Measurements from ENCODE around the gene DLST.
"Not testable (repeated sequence)": the region's sequence is repeated elsewhere in the genome, so short reads cannot be mapped to it uniquely, and the experiment has no call there.

The DLST gene

DNA sequence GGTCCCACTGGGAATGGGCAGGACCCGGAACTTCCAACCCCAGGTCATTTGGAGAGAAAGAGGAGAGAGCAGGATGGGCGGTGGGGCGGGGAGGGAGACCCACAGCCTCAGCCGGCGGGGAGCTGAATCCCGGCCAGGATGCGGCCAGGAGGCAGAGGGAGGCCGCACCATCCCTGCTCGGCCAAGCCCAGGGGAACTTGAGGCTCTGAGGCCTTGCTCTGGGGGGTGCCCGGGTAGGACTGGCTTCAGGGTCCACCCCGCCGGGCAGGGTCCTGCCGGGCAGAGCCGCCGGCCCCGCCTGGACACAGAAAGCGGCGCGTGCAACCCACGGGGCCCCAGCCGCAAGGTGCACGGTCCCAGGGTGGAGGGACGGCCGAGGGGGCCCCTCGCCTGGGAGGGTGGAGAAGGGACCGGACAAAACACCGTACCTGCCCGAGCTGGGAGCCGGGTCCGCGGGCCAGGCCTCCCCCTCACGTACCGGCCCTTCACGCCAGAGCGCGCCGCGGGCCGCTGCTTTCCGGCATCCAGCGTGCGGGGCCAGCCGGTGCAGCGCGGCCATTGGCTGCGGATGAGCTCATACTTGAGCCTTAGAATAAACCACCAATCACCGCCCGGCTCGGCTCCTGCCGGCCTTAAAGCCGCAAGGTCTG lies 41.2 kb downstream of the DLST start, which contains the start of gene RPS6KL1:
RPS6KL1 (minus strand) TSS at position 509 of the 650 bp plus-strand sequence. CDS start 1,719 bp downstream, outside the sequence.
- Histone ChIP-seq H3K36me3 (ENCODE audit: control insufficient read depth, insufficient read depth, low read length) (no peaks in the 10 kb centered on the region), H3K4me1 (ENCODE audit: control insufficient read depth, insufficient read depth, low read length, poor library complexity, severe bottlenecking) (no peaks in the 10 kb centered on the region), H3K27me3 (replicated peaks; ENCODE audit: control insufficient read depth, insufficient read depth, low read length, poor library complexity, severe bottlenecking) (no peaks in the 10 kb centered on the region), H3K27ac (ENCODE audit: insufficient read depth, low read length, poor library complexity, severe bottlenecking) (no peak within 1 kb of the TSS), H3K4me3 (ENCODE audit: insufficient read depth, low read depth, low read length, poor library complexity, severe bottlenecking) (peak within 1 kb of the TSS; percentile 56), H3K9me3 (ENCODE audit: control insufficient read depth, low read length) (no peaks in the 10 kb centered on the region)
- peak in 2 of 3 donors; percentile 47 to 56 for DNase-seq

DNA sequence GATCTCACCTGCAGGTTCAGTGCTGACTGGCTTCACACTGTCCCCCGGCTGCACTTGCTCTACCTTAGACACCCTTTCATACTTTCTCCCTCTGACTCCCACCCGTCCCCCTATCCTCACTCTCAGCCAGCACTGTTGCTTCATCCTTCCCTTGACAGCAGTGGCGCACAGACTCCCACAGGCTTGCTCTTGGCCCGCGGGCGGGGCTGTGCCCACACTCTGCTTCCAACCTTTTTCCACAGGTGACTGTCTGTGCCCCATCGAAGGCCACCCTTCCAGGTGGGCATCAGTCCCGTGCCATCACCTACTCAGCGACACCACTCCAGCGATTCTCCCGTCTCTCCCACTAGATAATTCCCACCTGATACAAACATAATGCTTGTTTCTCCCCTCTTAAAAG lies 42.3 kb downstream of the DLST start:
- no peaks in the 10 kb centered on the region for H3K4me1 ChIP-seq (ENCODE audit: control insufficient read depth, insufficient read depth, low read length, poor library complexity, severe bottlenecking)

GRCh38 chr14:74927225-74927624 lies 45.5 kb downstream of the DLST start:
- no peak overlapping the region for H3K27ac ChIP-seq (ENCODE audit: insufficient read depth, low read length, poor library complexity, severe bottlenecking)
- no peak overlapping the region for H3K4me3 ChIP-seq (ENCODE audit: insufficient read depth, low read depth, low read length, poor library complexity, severe bottlenecking)
- H3K36me3 ChIP-seq (ENCODE audit: control insufficient read depth, insufficient read depth, low read length): no peaks in the 10 kb centered on the region
- no peaks in the 10 kb centered on the region for H3K4me1 ChIP-seq (ENCODE audit: control insufficient read depth, insufficient read depth, low read length, poor library complexity, severe bottlenecking)
- H3K9me3 ChIP-seq (ENCODE audit: control insufficient read depth, low read length): no peaks in the 10 kb centered on the region
- DNase-seq: no peak
- no peaks in the 10 kb centered on the region for H3K27me3 ChIP-seq (replicated peaks; ENCODE audit: control insufficient read depth, insufficient read depth, low read length, poor library complexity, severe bottlenecking)

More for the DNA sequence above, 42.3 kb downstream of the DLST start:
- Histone ChIP-seq H3K9me3 (ENCODE audit: control insufficient read depth, low read length) (no peaks in the 10 kb centered on the region), H3K27ac (ENCODE audit: insufficient read depth, low read length, poor library complexity, severe bottlenecking) (no peak overlapping the region), H3K4me3 (ENCODE audit: insufficient read depth, low read depth, low read length, poor library complexity, severe bottlenecking) (no peak overlapping the region), H3K27me3 (replicated peaks; ENCODE audit: control insufficient read depth, insufficient read depth, low read length, poor library complexity, severe bottlenecking) (no peaks in the 10 kb centered on the region), H3K36me3 (ENCODE audit: control insufficient read depth, insufficient read depth, low read length) (no peaks in the 10 kb centered on the region)
- DNase-seq: no peak

GRCh38 chr14:74929242-74929641 lies 47.5 kb downstream of the DLST start:
- H3K36me3 ChIP-seq (ENCODE audit: control insufficient read depth, insufficient read depth, low read length): no peaks in the 10 kb centered on the region
- DNase-seq: no peak
- H3K27me3 ChIP-seq (replicated peaks; ENCODE audit: control insufficient read depth, insufficient read depth, low read length, poor library complexity, severe bottlenecking): no peaks in the 10 kb centered on the region
- H3K27ac ChIP-seq (ENCODE audit: insufficient read depth, low read length, poor library complexity, severe bottlenecking): no peak overlapping the region
- no peaks in the 10 kb centered on the region for H3K9me3 ChIP-seq (ENCODE audit: control insufficient read depth, low read length)
- no peak overlapping the region for H3K4me3 ChIP-seq (ENCODE audit: insufficient read depth, low read depth, low read length, poor library complexity, severe bottlenecking)
- no peaks in the 10 kb centered on the region for H3K4me1 ChIP-seq (ENCODE audit: control insufficient read depth, insufficient read depth, low read length, poor library complexity, severe bottlenecking)

DNA sequence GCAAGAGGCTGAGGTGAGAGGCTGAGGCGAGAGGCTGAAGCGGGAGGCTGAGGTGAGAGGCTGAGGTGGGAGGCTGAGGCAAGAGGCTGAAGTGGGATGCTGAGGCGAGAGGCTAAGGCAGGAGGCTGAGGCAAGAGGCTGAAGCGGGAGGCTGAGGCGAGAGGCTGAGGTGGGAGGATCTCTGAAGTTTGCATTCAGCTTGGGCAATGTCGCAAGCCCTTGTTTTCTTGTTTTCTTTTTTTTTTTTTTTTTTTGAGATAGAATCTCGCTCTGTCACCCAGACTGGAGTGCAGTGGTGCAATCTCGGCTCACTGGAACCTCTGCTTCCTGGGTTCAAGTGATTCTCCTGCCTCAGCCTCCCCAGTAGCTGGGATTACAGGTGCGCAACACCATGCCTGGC lies 50.0 kb downstream of the DLST start:
- not testable (repeated sequence) for H3K9me3 ChIP-seq (ENCODE audit: control insufficient read depth, low read length); H3K4me3 ChIP-seq (ENCODE audit: insufficient read depth, low read depth, low read length, poor library complexity, severe bottlenecking); H3K27ac ChIP-seq (ENCODE audit: insufficient read depth, low read length, poor library complexity, severe bottlenecking); H3K36me3 ChIP-seq (ENCODE audit: control insufficient read depth, insufficient read depth, low read length); H3K27me3 ChIP-seq (replicated peaks; ENCODE audit: control insufficient read depth, insufficient read depth, low read length, poor library complexity, severe bottlenecking); DNase-seq; H3K4me1 ChIP-seq (ENCODE audit: control insufficient read depth, insufficient read depth, low read length, poor library complexity, severe bottlenecking)

GRCh38 chr14:74932401-74932901 lies 50.7 kb downstream of the DLST start:
- Histone ChIP-seq H3K4me1 (ENCODE audit: control insufficient read depth, insufficient read depth, low read length, poor library complexity, severe bottlenecking) (no peaks in the 10 kb centered on the region), H3K4me3 (ENCODE audit: insufficient read depth, low read depth, low read length, poor library complexity, severe bottlenecking) (no peak overlapping the region), H3K27ac (ENCODE audit: insufficient read depth, low read length, poor library complexity, severe bottlenecking) (no peak overlapping the region), H3K36me3 (ENCODE audit: control insufficient read depth, insufficient read depth, low read length) (no peaks in the 10 kb centered on the region), H3K27me3 (replicated peaks; ENCODE audit: control insufficient read depth, insufficient read depth, low read length, poor library complexity, severe bottlenecking) (no peaks in the 10 kb centered on the region), H3K9me3 (ENCODE audit: control insufficient read depth, low read length) (no peaks in the 10 kb centered on the region)
- DNase-seq: no peak

DNA sequence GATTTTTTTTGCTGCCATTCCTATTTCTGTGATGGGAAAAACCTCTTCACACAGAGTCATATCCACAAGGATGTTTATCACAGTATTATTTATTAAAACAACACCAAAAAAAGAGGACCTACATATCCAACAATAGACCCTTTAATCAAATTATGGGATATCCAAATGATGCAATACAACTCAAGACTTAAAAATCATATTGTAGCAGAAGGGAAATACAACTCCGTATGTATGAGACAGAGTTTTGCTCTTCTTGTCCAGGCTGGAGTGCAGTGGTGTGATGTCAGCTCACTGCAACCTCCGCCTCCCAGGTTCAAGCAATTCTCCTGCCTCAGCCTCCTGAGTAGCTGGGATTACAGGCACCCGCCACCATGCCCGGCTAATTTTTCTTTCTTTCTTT lies 51.2 kb downstream of the DLST start:
- not testable (repeated sequence) for H3K27me3 ChIP-seq (replicated peaks; ENCODE audit: control insufficient read depth, insufficient read depth, low read length, poor library complexity, severe bottlenecking); H3K4me1 ChIP-seq (ENCODE audit: control insufficient read depth, insufficient read depth, low read length, poor library complexity, severe bottlenecking); H3K9me3 ChIP-seq (ENCODE audit: control insufficient read depth, low read length); H3K4me3 ChIP-seq (ENCODE audit: insufficient read depth, low read depth, low read length, poor library complexity, severe bottlenecking); H3K36me3 ChIP-seq (ENCODE audit: control insufficient read depth, insufficient read depth, low read length); DNase-seq; H3K27ac ChIP-seq (ENCODE audit: insufficient read depth, low read length, poor library complexity, severe bottlenecking)

- H3K27me3 ChIP-seq (replicated peaks; ENCODE audit: control insufficient read depth, insufficient read depth, low read length, poor library complexity, severe bottlenecking): no peaks in the 10 kb centered on the region
- H3K4me1 ChIP-seq (ENCODE audit: control insufficient read depth, insufficient read depth, low read length, poor library complexity, severe bottlenecking): no peaks in the 10 kb centered on the region
- H3K9me3 ChIP-seq (ENCODE audit: control insufficient read depth, low read length): no peaks in the 10 kb centered on the region
- no peak for DNase-seq
- no peak overlapping the region for H3K4me3 ChIP-seq (ENCODE audit: insufficient read depth, low read depth, low read length, poor library complexity, severe bottlenecking)
- no peaks in the 10 kb centered on the region for H3K36me3 ChIP-seq (ENCODE audit: control insufficient read depth, insufficient read depth, low read length)
- H3K27ac ChIP-seq (ENCODE audit: insufficient read depth, low read length, poor library complexity, severe bottlenecking): no peak overlapping the region
These were observed 52.3 kb downstream of the DLST start for GRCh38 chr14:74934041-74934440.

- no peak for DNase-seq
- H3K27ac ChIP-seq (ENCODE audit: insufficient read depth, low read length, poor library complexity, severe bottlenecking): no peak overlapping the region
These were observed 53.0 kb downstream of the DLST start for GRCh38 chr14:74934476-74935359.

GRCh38 chr14:74935360-74935680 lies 53.6 kb downstream of the DLST start:
- no peaks in the 10 kb centered on the region for H3K27me3 ChIP-seq (replicated peaks; ENCODE audit: control insufficient read depth, insufficient read depth, low read length, poor library complexity, severe bottlenecking)
- H3K9me3 ChIP-seq (ENCODE audit: control insufficient read depth, low read length): no peaks in the 10 kb centered on the region
- no peaks in the 10 kb centered on the region for H3K4me1 ChIP-seq (ENCODE audit: control insufficient read depth, insufficient read depth, low read length, poor library complexity, severe bottlenecking)
- H3K4me3 ChIP-seq (ENCODE audit: insufficient read depth, low read depth, low read length, poor library complexity, severe bottlenecking): no peak overlapping the region
- H3K36me3 ChIP-seq (ENCODE audit: control insufficient read depth, insufficient read depth, low read length): no peaks in the 10 kb centered on the region
- H3K27ac ChIP-seq (ENCODE audit: insufficient read depth, low read length, poor library complexity, severe bottlenecking): no peak overlapping the region
- no peak for DNase-seq

More at GRCh38 chr14:74934476-74935359, 53.0 kb downstream of the DLST start:
- Histone ChIP-seq H3K36me3 (ENCODE audit: control insufficient read depth, insufficient read depth, low read length) (no peaks in the 10 kb centered on the region), H3K4me3 (ENCODE audit: insufficient read depth, low read depth, low read length, poor library complexity, severe bottlenecking) (no peak overlapping the region), H3K27me3 (replicated peaks; ENCODE audit: control insufficient read depth, insufficient read depth, low read length, poor library complexity, severe bottlenecking) (no peaks in the 10 kb centered on the region), H3K4me1 (ENCODE audit: control insufficient read depth, insufficient read depth, low read length, poor library complexity, severe bottlenecking) (no peaks in the 10 kb centered on the region), H3K9me3 (ENCODE audit: control insufficient read depth, low read length) (no peaks in the 10 kb centered on the region)
